ENCODE results near the gene SGMS1. TPM values are rescaled to one million over a fixed set of nuclear protein-coding genes. Genes with fewer than 3 reads are reported as not detected.

Gene SGMS1
- total RNA-seq, 1 donor from 2014 or later, result 76.2 TPM

DNA sequence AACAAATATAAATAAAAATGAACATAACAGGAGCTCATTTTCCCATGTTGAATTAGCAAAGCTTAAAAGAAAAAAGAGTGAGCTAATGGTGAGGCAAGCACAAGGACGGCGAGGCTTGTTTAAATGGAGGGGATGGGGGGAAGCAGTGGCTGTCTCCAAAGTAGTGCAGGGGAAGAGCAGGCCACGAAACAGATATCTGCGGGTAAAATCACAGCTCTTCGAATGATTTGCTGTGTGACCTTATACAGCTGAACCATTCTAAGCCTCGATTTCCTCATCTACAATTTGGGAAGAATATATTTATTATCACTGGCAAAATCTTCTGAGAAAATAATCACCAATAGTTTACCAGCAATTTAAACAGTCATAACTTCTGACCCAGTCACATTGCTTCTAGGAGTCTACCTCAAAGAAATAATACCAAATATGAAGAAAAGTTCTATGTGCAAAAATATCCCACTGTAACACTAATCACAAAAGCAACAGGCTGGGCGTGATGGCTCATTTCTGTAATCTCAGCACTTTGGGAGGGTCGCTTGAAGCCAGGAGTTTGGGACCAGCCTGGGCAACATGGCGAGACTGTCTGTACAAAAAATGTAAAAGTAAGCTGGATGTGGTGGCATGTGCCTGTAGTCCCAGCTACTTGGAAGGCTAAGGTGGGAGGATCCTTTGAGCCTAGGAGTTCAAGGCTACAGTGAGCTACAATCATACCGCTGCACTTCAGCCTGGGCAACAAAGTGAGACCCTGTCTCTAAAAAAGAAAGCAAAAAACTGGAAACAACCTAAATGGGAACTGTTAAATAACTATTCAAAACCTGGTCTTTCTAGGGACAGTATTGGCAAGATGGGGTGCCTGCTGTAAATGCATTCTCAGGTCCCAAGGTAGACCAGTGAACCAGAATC lies 309.3 kb downstream of the SGMS1 start:
- DNase-seq (ENCODE audit: low read depth in 2 of 2), result no peak

DNA sequence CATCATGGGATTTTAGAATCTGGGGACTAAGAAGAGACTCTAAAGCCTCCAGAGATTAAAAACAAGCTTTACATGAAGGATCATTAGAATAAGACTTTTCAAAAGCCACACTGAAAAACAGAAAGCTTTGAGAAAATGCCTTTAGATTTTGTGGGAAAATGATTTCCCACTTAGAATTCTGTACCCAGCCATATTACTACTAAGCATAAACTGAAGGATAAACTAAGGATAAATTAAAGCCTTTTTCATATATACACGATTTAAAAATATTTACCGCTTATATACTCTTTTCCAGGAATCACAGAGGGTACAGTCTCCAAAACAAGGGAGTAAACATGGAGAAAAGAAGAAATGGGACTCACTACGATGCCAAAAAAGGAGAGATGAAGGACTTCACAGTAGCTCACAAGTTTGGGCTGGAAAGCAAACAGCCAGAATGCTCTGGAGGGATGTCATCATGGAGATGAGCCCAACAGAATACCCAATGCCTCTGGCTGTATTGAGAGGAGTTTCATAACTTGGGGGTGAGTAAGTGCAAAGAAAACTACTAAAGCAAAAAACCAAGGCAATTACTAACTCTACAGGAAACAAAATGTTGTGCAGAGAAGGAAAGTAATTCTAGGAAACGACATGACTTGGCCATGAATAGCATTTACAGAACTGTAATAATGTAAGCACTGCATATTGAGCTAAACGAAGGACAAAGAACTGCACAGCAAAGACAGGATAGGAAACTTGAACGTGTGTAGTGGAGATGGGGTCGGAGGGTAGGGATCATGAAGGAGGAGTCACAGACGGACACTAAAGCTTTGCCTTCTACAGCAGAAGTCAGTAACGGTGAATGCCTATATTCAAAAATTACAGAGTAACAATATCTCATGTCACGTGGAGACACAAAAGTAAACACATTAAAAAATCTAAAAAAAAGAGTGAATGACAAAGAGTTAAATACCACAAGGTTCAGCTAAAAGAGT lies 311.0 kb downstream of the SGMS1 start:
- DNase-seq (ENCODE audit: low read depth in 2 of 2), result peak in 1 of 2 donors; percentile 45

GRCh38 chr10:50310560-50311174 lies 313.1 kb downstream of the SGMS1 start:
- DNase-seq (ENCODE audit: low read depth in 2 of 2), result no peak

GRCh38 chr10:50309342-50309741 lies 314.4 kb downstream of the SGMS1 start:
- no peak for DNase-seq (ENCODE audit: low read depth in 2 of 2)

DNA sequence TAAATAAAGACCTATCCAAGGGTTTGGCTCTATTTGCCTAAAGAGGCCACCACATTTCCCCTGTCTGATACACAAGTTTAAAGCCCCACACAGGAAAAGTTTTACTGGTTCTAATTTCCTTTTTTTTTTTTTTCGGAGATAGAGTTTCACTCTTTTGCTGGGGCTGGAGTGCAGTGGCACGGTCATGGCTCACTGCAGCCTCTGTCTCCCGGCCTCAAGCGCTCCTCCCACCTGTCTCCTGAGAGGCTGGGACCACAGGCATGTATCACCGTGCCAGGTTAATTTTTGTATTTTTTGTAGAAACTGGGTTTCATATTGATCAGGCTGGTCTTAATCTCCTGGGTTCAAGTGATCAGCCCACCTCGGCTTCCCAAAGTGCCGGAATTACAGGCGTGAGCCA lies 319.1 kb downstream of the SGMS1 start:
- DNase-seq (ENCODE audit: low read depth in 2 of 2), result no peak

DNA sequence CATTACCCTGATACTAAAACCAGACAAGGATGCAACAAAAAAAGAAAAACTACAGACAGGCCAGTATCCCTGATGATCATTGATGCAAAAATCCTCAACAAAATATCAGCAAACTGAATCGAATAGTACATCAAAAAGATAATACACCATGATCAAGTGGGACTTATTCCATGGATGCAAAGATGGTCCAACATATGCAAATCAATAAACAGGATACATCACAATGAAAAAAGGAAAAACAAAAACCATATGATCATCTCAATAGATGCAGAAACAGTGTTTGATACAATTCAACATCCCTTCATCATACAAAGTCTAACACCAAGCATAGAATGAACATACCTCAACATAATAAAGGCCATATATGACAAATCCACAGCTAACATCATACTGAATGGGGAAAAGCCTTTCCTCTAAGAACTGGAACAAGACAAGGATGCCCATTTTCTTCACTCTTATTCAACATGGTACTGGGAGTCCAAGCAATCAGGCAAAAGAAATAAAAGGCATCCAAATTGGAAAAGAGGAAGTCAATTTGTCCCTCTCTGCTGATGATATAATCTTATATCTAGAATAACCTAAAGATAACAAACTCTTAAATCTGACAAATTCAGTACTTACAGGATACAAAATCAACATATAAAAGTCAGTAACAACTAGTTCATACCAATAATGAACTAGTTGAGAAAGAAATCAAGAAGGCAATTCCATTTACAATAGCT lies 323.6 kb downstream of the SGMS1 start:
- no peak for DNase-seq (ENCODE audit: low read depth in 2 of 2)

DNA sequence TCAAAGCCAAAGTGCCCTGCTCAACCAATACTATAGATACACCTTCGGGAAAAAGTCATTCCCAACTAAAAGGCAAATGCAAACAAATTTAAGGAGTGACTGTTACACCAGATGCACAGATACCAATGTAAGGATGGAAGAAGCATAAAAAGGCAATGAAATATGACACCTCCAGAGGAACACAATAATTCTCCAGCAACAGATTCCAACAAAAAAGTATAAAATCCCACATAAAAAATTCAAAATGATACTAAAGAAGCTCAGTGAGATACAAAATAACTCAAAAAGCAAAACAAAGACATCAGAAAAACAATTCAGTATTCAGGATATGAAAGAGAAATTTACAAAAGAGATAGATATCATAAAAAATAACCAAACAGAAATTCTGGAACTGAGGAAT lies 328.4 kb downstream of the SGMS1 start:
- no peak for DNase-seq (ENCODE audit: low read depth in 2 of 2)

DNA sequence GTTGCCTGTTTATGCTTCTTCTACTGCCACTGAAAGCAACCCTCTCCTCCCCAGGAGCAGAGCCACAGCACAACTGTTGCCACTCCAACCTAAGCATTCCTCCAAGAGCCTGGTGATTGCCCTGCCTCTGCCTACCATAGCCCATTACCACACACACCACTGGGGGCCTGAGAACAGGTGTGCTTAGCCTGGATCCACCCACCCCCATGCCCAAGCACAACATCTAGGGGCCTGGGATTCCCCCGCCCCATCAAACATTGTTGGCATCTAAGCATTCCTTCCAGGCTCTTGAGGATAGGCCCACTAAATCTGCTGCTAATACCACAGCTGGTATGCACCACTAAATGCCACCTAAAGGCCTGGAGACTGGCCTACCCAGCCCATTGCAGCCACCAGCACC lies 329.2 kb downstream of the SGMS1 start:
- DNase-seq (ENCODE audit: low read depth in 2 of 2), result no peak

GRCh38 chr10:50293513-50294313 lies 330.0 kb downstream of the SGMS1 start:
- DNase-seq (ENCODE audit: low read depth in 2 of 2), result no peak

GRCh38 chr10:50291261-50291850 lies 332.4 kb downstream of the SGMS1 start:
- peak; percentile 47 to 59 for DNase-seq (ENCODE audit: low read depth in 2 of 2)

- DNase-seq (ENCODE audit: low read depth in 2 of 2), result no peak
Measured at GRCh38 chr10:50289196-50289595, 334.6 kb downstream of the SGMS1 start.

DNA sequence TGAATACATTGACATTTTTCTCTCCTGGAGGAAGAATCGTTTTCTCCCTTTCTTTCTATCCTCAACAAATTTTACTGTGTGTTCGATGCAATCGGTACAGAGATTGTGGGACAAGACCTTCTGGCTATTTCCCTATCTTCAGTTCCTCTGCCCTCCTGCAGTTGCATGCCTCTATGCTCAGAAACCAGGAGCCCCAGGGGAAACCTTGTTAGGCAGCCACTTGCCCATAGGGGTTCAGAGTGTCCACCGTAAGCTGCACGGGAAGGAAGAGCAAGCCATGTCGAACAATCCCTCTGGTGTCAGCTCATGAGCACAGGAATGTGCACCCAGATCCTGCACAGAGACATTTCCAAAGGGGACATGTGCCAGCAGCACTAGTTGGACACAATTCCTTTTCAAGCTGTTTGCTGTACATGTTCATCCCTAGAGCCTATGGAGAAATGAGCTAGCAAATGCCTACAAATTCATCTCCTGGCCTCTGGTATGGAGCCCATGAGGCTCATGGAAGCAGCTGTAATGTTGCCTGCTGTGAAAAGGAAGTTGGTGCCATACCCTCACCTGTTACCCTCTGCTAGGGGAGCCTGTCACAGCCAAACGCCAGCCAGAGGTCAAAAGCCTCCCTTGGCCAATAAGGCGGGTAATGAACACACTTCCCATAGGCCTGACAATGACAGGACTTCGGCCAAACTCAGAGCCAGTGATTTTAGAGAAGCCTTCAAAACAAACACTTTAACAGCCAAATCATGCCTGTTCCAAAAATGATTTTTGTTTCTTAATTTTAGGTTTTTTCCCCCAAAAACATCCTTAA lies 336.6 kb downstream of the SGMS1 start:
- DNase-seq (ENCODE audit: low read depth in 2 of 2), result peak in 1 of 2 donors; percentile 17

DNA sequence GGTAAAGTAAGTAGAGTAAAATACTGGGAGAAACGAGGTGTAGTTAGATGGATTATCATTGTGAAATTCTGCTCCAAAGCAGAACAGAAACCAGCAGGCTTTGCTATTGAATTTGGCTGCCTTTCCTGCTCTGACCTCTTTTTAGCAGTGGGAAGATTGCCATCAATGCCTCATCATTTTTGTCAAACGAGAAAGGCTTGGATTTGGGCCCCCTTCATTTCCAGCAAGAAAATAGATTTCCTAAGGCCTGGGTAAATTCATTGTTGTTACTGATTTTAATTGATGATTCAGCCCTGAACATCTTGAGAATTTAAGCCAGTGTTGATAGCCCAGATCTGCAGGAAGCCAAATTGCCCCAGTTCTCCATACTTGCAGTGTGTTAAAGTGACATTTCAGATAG lies 337.2 kb downstream of the SGMS1 start:
- DNase-seq (ENCODE audit: low read depth in 2 of 2), result peak in 1 of 2 donors; percentile 3

DNA sequence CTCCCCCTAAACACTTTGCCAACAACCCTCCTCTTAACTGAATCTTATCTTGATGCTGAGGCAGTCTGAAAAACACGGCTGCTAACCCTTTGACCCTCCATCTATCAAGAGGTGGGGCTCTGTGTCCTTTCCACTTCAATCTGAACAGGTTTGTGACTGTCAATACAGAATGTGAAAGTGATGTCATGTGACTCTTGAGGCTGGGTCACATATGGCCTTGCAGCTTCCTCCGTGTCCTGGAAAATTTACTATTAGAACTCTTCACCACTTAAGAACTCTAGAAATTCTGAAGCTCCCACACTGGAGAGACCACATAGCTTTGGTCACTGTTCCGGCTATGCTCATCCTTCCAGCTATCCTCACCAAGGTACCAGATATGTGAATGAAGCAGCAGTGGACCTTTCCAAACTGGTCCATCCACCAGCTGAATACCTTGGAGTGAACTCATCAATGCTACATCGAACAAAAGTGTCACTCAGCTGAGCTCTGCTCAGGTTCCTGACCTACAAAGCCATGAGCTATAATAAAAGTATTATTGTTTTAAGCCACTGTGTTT lies 341.7 kb downstream of the SGMS1 start:
- no peak for DNase-seq (ENCODE audit: low read depth in 2 of 2)

DNA sequence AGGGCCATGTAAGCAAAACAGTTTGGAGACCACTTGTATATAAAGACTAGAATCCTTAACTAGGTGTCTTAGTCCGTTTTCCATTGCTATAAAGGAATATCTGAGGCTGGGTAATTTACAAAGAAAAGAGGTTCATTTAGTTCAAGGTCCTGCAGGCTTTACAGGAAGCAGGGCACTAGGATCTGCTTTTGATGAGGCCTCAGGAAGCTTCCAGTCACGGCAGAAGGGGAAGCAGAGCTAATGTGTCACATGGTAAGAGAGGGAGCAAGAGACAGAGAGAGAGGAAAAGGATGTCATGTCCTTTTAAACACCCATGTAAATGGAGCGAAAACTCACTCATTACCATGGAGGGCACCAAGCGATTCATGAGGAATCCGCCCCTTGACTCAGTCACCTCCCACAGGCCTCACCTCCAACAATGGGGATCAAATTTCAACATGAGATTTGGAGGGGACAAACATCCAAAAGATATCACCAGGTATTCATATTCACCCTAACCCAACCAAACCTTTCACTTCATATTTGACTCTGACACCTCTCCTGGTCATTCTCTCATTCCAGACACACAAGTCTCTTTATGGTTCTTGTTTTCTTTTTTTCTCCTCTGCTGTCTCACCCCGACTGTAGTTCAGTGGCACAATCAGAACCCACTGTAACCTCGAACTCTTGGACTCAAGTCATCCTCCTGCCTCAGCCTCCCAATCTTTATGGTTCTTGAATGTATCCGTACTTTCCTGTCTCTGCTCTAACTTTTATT lies 342.4 kb downstream of the SGMS1 start:
- DNase-seq (ENCODE audit: low read depth in 2 of 2), result no peak

GRCh38 chr10:50280049-50280841 lies 343.5 kb downstream of the SGMS1 start:
- DNase-seq (ENCODE audit: low read depth in 2 of 2), result no peak

- DNase-seq (ENCODE audit: low read depth in 2 of 2), result no peak
Measured at GRCh38 chr10:50279489-50279888, 344.3 kb downstream of the SGMS1 start.

All from lung microvascular endothelial cell (primary cell).